Left lung (tissue), 10 donors: ENCODE measurements around the gene NUDT8. TPM values are rescaled to one million over a fixed set of nuclear protein-coding genes. Genes with fewer than 3 reads are reported as not detected.

ENCODE experiments used
- ATAC-seq: fragments of 200-7000 bp; cut with Tn5 transposase; one replicate; pipeline ENCODE4 v1.9.1; 2020; ENCODE audit warnings: moderate library complexity
- DNase-seq, 4 donors: peaks; one replicate each; pipeline ENCODE4 v3.0.0-alpha.2; 2013 to 2020
- H3K27ac ChIP-seq, 2 donors: fragments of 200-600 bp; sonication (generic) in 1 of 2; one replicate each; pipeline versions ENCODE4 v1.5.0 to v1.8.0; 2020 to 2021
- H3K27me3 ChIP-seq, 2 donors: fragments of 200-600 bp; sonication (generic) in 1 of 2; one replicate each; pipeline versions ENCODE4 v1.5.0 to v1.8.0; 2020 to 2021
- H3K36me3 ChIP-seq, 2 donors: fragments of 200-600 bp; sonication (generic) in 1 of 2; one replicate each; pipeline versions ENCODE4 v1.5.0 to v1.8.0; 2020 to 2021
- H3K4me1 ChIP-seq, 2 donors: fragments of 200-600 bp; one replicate each; pipeline ENCODE4 v1.8.0; 2021
- H3K4me3 ChIP-seq, 2 donors: fragments of 200-600 bp; sonication (generic) in 1 of 2; one replicate each; pipeline versions ENCODE4 v1.5.0 to v1.8.0; 2020 to 2021; ENCODE audit warnings: mild to moderate bottlenecking in 1 of 2
- H3K9me3 ChIP-seq, 2 donors: fragments of 200-600 bp; sonication (generic) in 1 of 2; one replicate each; pipeline versions ENCODE4 v1.5.0 to v1.8.0; 2020 to 2021
- CTCF ChIP-seq, 2 donors: fragments of 200-600 bp; sonication (generic) in 1 of 2; IDR thresholded peaks; one replicate each; pipeline versions ENCODE4 v1.5.0 to v1.8.0; 2021; ENCODE audit warnings: antibody characterized with exemption in 2 of 2
- intact Hi-C, 2 donors: fragments of 100-400 bp; cut with DNase I; formaldehyde crosslinking; loops; one replicate each; pipeline versions ENCODE4 v1.11.2 to v1.14.2; 2022
- polyA plus RNA-seq, 6 donors: library from polyadenylated mRNA; unstranded; fragments of 120-200 nt; gene quantifications; one replicate each; pipeline ENCODE4 v1.2.1, GENCODE V29; 2013; ENCODE audit not compliant: insufficient read length in 6 of 6
- total RNA-seq, 2 donors: library from RNA; stranded (reverse); fragmentation: NEBNext Ultra II Directional; extraction: Animal tissue kit (Norgen Biotek cat#: 25700); gene quantifications; one replicate each; pipeline ENCODE4 v1.2.1, GENCODE V29; 2021
- donor health status: DM: no; HTN: yes; CAD: no.
- donor health status: DM: no; HTN: no; CAD: no.

Gene NUDT8
- total and polyA plus RNA-seq, 8 donors: 3.8 to 18.1 (median 5.6) TPM

- intact Hi-C loops: no loop called here
- DNase-seq: no peak
- Histone ChIP-seq H3K4me1 (peaks cover 4 to 15% of the 10 kb centered on the region in 2 donors), H3K4me3 (no peak overlapping the region), H3K27ac (no peak overlapping the region), H3K27me3 (peaks cover 0 to 33% of the 10 kb centered on the region in 2 donors), H3K9me3 (no peaks in the 10 kb centered on the region), H3K36me3 (peaks cover 0 to 9% of the 10 kb centered on the region in 2 donors)
- no peak for TF ChIP-seq CTCF (IDR thresholded peaks at IDR 0.05)
- ATAC-seq: no peak
Observed at GRCh38 chr11:67617243-67617953, 12.3 kb downstream of the NUDT8 start.

GRCh38 chr11:67616431-67617242, 13.1 kb downstream of the NUDT8 start:
- Histone ChIP-seq H3K36me3 (peaks cover 0 to 17% of the 10 kb centered on the region in 2 donors), H3K4me1 (peaks cover 4 to 15% of the 10 kb centered on the region in 2 donors), H3K4me3 (no peak overlapping the region), H3K9me3 (no peaks in the 10 kb centered on the region), H3K27ac (no peak overlapping the region), H3K27me3 (peaks cover 0 to 33% of the 10 kb centered on the region in 2 donors)
- intact Hi-C loops: no loop called here
- ATAC-seq (peak; percentile 11), DNase-seq (no peak)
- no peak for TF ChIP-seq CTCF (IDR thresholded peaks at IDR 0.05)

- peaks cover 0 to 33% of the 10 kb centered on the region in 2 donors for H3K27me3 ChIP-seq
- no peak overlapping the region for H3K27ac ChIP-seq
- H3K4me3 ChIP-seq: no peak overlapping the region
- TF ChIP-seq CTCF (IDR thresholded peaks at IDR 0.05): no peak
- peaks cover 4 to 15% of the 10 kb centered on the region in 2 donors for H3K4me1 ChIP-seq
- ATAC-seq: no peak
- peaks cover 0 to 24% of the 10 kb centered on the region in 2 donors for H3K36me3 ChIP-seq
- intact Hi-C loops: no loop called here
- no peaks in the 10 kb centered on the region for H3K9me3 ChIP-seq
- DNase-seq: no peak
Observed at GRCh38 chr11:67615728-67616430, 13.9 kb downstream of the NUDT8 start.

GRCh38 chr11:67614730-67615714, 14.7 kb downstream of the NUDT8 start:
- Histone ChIP-seq H3K27me3 (peaks cover 0 to 33% of the 10 kb centered on the region in 2 donors), H3K27ac (peak overlapping the region in 1 of 2 donors; percentile 89), H3K4me3 (no peak overlapping the region), H3K9me3 (no peaks in the 10 kb centered on the region), H3K4me1 (peaks cover 4 to 15% of the 10 kb centered on the region in 2 donors), H3K36me3 (peaks cover 0 to 33% of the 10 kb centered on the region in 2 donors)
- intact Hi-C loops: no loop called here
- ATAC-seq (peak; percentile 69), DNase-seq (no peak)
- peak; percentile 12 to 67 for TF ChIP-seq CTCF (IDR thresholded peaks at IDR 0.05)
